ENCODE results near the gene AUTS2.
A peak's percentile ranks its signal among the peaks of the same experiment; 100 is the strongest.
"Not testable (repeated sequence)": the region's sequence is repeated elsewhere in the genome, so short reads cannot be mapped to it uniquely, and the experiment has no call there.

AUTS2 gene

GRCh38 chr7:70779321-70779720, 1181.0 kb downstream of the AUTS2 start:
- peak; percentile 19 for DNase-seq (ENCODE audit: low read depth)

GRCh38 chr7:70781922-70782311, 1183.6 kb downstream of the AUTS2 start:
- no peak for DNase-seq (ENCODE audit: low read depth)

GRCh38 chr7:70782796-70783195, 1184.5 kb downstream of the AUTS2 start:
- no peak for DNase-seq (ENCODE audit: low read depth)

GRCh38 chr7:70785427-70785826, 1187.2 kb downstream of the AUTS2 start:
- DNase-seq (ENCODE audit: low read depth), result no peak

GRCh38 chr7:70786076-70786475, 1187.8 kb downstream of the AUTS2 start:
- no peak for DNase-seq (ENCODE audit: low read depth)

- no peak for DNase-seq (ENCODE audit: low read depth)
These were observed 1189.0 kb downstream of the AUTS2 start for GRCh38 chr7:70787286-70787685.

- DNase-seq (ENCODE audit: low read depth), result no peak
These were observed 1189.5 kb downstream of the AUTS2 start for GRCh38 chr7:70787771-70788170.

- peak; percentile 36 for DNase-seq (ENCODE audit: low read depth)
These were observed 1190.0 kb downstream of the AUTS2 start for GRCh38 chr7:70788276-70788675.

- DNase-seq (ENCODE audit: low read depth), result no peak
These were observed 1191.4 kb downstream of the AUTS2 start for GRCh38 chr7:70789481-70790214.

- DNase-seq (ENCODE audit: low read depth), result no peak
These were observed 1192.2 kb downstream of the AUTS2 start for GRCh38 chr7:70790215-70791073.

GRCh38 chr7:70791341-70791740, 1193.1 kb downstream of the AUTS2 start:
- no peak for DNase-seq (ENCODE audit: low read depth)

- no peak for DNase-seq (ENCODE audit: low read depth)
These were observed 1194.8 kb downstream of the AUTS2 start for GRCh38 chr7:70793060-70793459.

- no peak for DNase-seq (ENCODE audit: low read depth)
These were observed 1195.5 kb downstream of the AUTS2 start for GRCh38 chr7:70793821-70794220.

- DNase-seq (ENCODE audit: low read depth), result no peak
These were observed 1196.7 kb downstream of the AUTS2 start for GRCh38 chr7:70794962-70795361.

GRCh38 chr7:70795948-70796347, 1197.7 kb downstream of the AUTS2 start:
- DNase-seq (ENCODE audit: low read depth), result no peak

GRCh38 chr7:70797109-70797514, 1198.8 kb downstream of the AUTS2 start:
- no peak for DNase-seq (ENCODE audit: low read depth)

GRCh38 chr7:70799841-70800405, 1201.6 kb downstream of the AUTS2 start:
- DNase-seq (ENCODE audit: low read depth), result no peak

- no peak for DNase-seq (ENCODE audit: low read depth)
These were observed 1207.1 kb downstream of the AUTS2 start for GRCh38 chr7:70805360-70805759.

GRCh38 chr7:70807650-70808049, 1209.4 kb downstream of the AUTS2 start:
- no peak for DNase-seq (ENCODE audit: low read depth)

- DNase-seq (ENCODE audit: low read depth), result no peak
These were observed 1210.6 kb downstream of the AUTS2 start for GRCh38 chr7:70808876-70809275.

GRCh38 chr7:70810558-70811139, 1212.4 kb downstream of the AUTS2 start:
- no peak for DNase-seq (ENCODE audit: low read depth)

- DNase-seq (ENCODE audit: low read depth), result no peak
These were observed 1214.2 kb downstream of the AUTS2 start for GRCh38 chr7:70812511-70812910.

- DNase-seq (ENCODE audit: low read depth), result not testable (repeated sequence)
These were observed 1224.2 kb downstream of the AUTS2 start for GRCh38 chr7:70822490-70822889.
